ENCODE measurements around the gene PGBD5.

PGBD5 gene

GRCh38 chr1:230371923-230372703 lies 54.0 kb downstream of the PGBD5 start:
- no peak for DNase-seq

- DNase-seq = no peak
Observed at GRCh38 chr1:230370109-230370508, 56.0 kb downstream of the PGBD5 start.

GRCh38 chr1:230368871-230369270 lies 57.3 kb downstream of the PGBD5 start:
- DNase-seq = no peak

GRCh38 chr1:230368363-230368762 lies 57.8 kb downstream of the PGBD5 start:
- no peak for DNase-seq

GRCh38 chr1:230366504-230366915 lies 59.6 kb downstream of the PGBD5 start:
- DNase-seq = no peak

GRCh38 chr1:230365723-230366307 lies 60.3 kb downstream of the PGBD5 start:
- no peak for DNase-seq

GRCh38 chr1:230362949-230363348 lies 63.2 kb downstream of the PGBD5 start:
- no peak for DNase-seq

GRCh38 chr1:230361941-230362340 lies 64.2 kb downstream of the PGBD5 start:
- DNase-seq = no peak

- no peak for DNase-seq
Observed at GRCh38 chr1:230359992-230360668, 66.0 kb downstream of the PGBD5 start.

- DNase-seq = no peak
Observed at GRCh38 chr1:230356869-230357794, 69.0 kb downstream of the PGBD5 start.

- no peak for DNase-seq
Observed at GRCh38 chr1:230356190-230356589, 69.9 kb downstream of the PGBD5 start.

GRCh38 chr1:230355594-230355993 lies 70.5 kb downstream of the PGBD5 start:
- no peak for DNase-seq

- DNase-seq = no peak
Observed at GRCh38 chr1:230355128-230355527, 71.0 kb downstream of the PGBD5 start.

- no peak for DNase-seq
Observed at GRCh38 chr1:230354005-230354404, 72.1 kb downstream of the PGBD5 start.

- DNase-seq = no peak
Observed at GRCh38 chr1:230352537-230352936, 73.6 kb downstream of the PGBD5 start.

GRCh38 chr1:230351983-230352382 lies 74.1 kb downstream of the PGBD5 start:
- no peak for DNase-seq

- DNase-seq = no peak
Observed at GRCh38 chr1:230351514-230351913, 74.6 kb downstream of the PGBD5 start.

GRCh38 chr1:230350208-230350921 lies 75.8 kb downstream of the PGBD5 start:
- no peak for DNase-seq

GRCh38 chr1:230349020-230349393 lies 77.1 kb downstream of the PGBD5 start:
- no peak for DNase-seq

- DNase-seq = no peak
Observed at GRCh38 chr1:230348386-230349019, 77.6 kb downstream of the PGBD5 start.

GRCh38 chr1:230347896-230348295 lies 78.2 kb downstream of the PGBD5 start:
- no peak for DNase-seq
